HCT116 (cell line): ENCODE data around the gene PSMC5. TPM values are rescaled to one million over a fixed set of nuclear protein-coding genes. Genes with fewer than 3 reads are reported as not detected.

ENCODE experiments used
- ATAC-seq: fragments of 200-7000 bp; cut with Tn5 transposase; 2 replicates; pipeline ENCODE4 v1.9.1; 2020; ENCODE audit warnings: mild to moderate bottlenecking, moderate library complexity
- BruUV-seq: library from RNA; stranded (reverse); fragments of 400-500 nt; replicated peaks from 2 replicates; lab custom pipeline; 2021; lab: Mats Ljungman, UMichigan
- CTCF ChIA-PET: fragments of 300-600 bp; sonication (Branson Sonifier 250); formaldehyde crosslinking; loops from one replicate; lab custom pipeline; 2021; ENCODE audit warnings: antibody characterized with exemption; lab: Charles Lee
- POLR2A ChIA-PET: fragments of 300-600, 350-600 bp; sonication (Branson Sonifier 250); formaldehyde crosslinking; loops from one replicate; lab custom pipeline; 2021; ENCODE audit warnings: antibody characterized with exemption; lab: Charles Lee
- RAD21 ChIA-PET, 2 experiments: fragments of 300-600 bp; sonication (Branson Sonifier 250); formaldehyde crosslinking; loops; one replicate each; lab custom pipeline; 2023; ENCODE audit warnings: low total read pairs in 2 of 2; ENCODE audit not compliant: uncharacterized antibody in 2 of 2, unreplicated experiment in 2 of 2, low non-redundant PET in 1 of 2; lab: Charles Lee
- DNase-seq: peaks from one replicate; pipeline ENCODE4 v3.0.0-alpha.2; 2010; ENCODE audit warnings: low read depth, low spot score
- H2AFZ ChIP-seq: fragments of 200-600 bp; shearing (Covaris generic), sonication (generic); 2 replicates; pipeline ENCODE4 v1.6.1; 2017; ENCODE audit warnings: low read depth, mixed run types, mixed read lengths, antibody characterized with exemption, low read length; ENCODE audit not compliant: poor library complexity, severe bottlenecking
- H3K27ac ChIP-seq: 2 replicates; pipeline ENCODE4 v1.5.1; 2012; ENCODE audit warnings: low read depth, low read length
- H3K27me3 ChIP-seq: fragments of 200-600 bp; sonication (generic); 2 replicates; pipeline ENCODE4 v1.6.1; 2016; ENCODE audit warnings: mixed run types, low read length, mixed read lengths; ENCODE audit not compliant: insufficient read depth
- H3K36me3 ChIP-seq, 2 experiments: fragments of 200-500 bp in 1 of 2; fragments of 200-600 bp in 1 of 2; sonication (Bioruptor generic) in 1 of 2; sonication (generic) in 1 of 2; 2 replicates each; pipeline versions ENCODE4 v1.5.1 to v1.6.1; 2014 to 2016; ENCODE audit warnings: low read length in 2 of 2, inconsistent platforms in 1 of 2, mixed read lengths in 1 of 2, mixed run types in 1 of 2; ENCODE audit not compliant: insufficient read depth in 2 of 2, control insufficient read depth in 1 of 2
- H3K4me1 ChIP-seq, 2 experiments: fragments of 200-600 bp in 1 of 2; sonication (generic) in 1 of 2; 2 replicates each; pipeline versions ENCODE4 v1.5.1 to v1.6.1; 2012 to 2017; ENCODE audit warnings: low read length in 2 of 2, inconsistent platforms in 1 of 2, mild to moderate bottlenecking in 1 of 2, mixed read lengths in 1 of 2, mixed run types in 1 of 2, moderate library complexity in 1 of 2; ENCODE audit not compliant: insufficient read depth in 2 of 2, control insufficient read depth in 1 of 2
- H3K4me2 ChIP-seq: fragments of 200-600 bp; sonication (generic); 2 replicates; pipeline ENCODE4 v1.6.1; 2017; ENCODE audit warnings: mixed run types, low read length, mixed read lengths
- H3K4me3 ChIP-seq, 2 experiments: fragments of 200-600 bp in 1 of 2; sonication (generic) in 1 of 2; replicated peaks in 1 of 2; 2 replicates each; pipeline ENCODE4 v1.5.1; 2011 to 2016; ENCODE audit warnings: low read length in 2 of 2, control low read depth in 1 of 2, low read depth in 1 of 2, mild to moderate bottlenecking in 1 of 2, mixed read lengths in 1 of 2, mixed run types in 1 of 2
- H3K79me2 ChIP-seq: fragments of 200-600 bp; sonication (generic); 2 replicates; pipeline ENCODE4 v1.6.1; 2017; ENCODE audit warnings: mild to moderate bottlenecking, mixed run types, low read length, moderate library complexity, mixed read lengths; ENCODE audit not compliant: insufficient read depth
- H3K9ac ChIP-seq: fragments of 200-600 bp; sonication (generic); 2 replicates; pipeline ENCODE4 v1.6.1; 2016; ENCODE audit warnings: low read length, mixed read lengths
- H3K9me2 ChIP-seq: fragments of 200-600 bp; sonication (generic), shearing (Covaris generic); 2 replicates; pipeline ENCODE4 v1.6.1; 2017; ENCODE audit warnings: mixed run types, mild to moderate bottlenecking, moderate library complexity; ENCODE audit not compliant: insufficient read depth
- H3K9me3 ChIP-seq, 2 experiments: fragments of 200-500 bp in 1 of 2; fragments of 200-600 bp in 1 of 2; sonication (Bioruptor generic) in 1 of 2; sonication (generic) in 1 of 2; 2 replicates each; pipeline ENCODE4 v1.6.1; 2014 to 2017; ENCODE audit warnings: low read length in 2 of 2, mixed read lengths in 2 of 2, inconsistent platforms in 1 of 2, low read depth in 1 of 2, mild to moderate bottlenecking in 1 of 2, mixed run types in 1 of 2, moderate library complexity in 1 of 2; ENCODE audit not compliant: control insufficient read depth in 1 of 2, insufficient read depth in 1 of 2
- H4K20me1 ChIP-seq: fragments of 200-600 bp; sonication (generic), shearing (Covaris generic); 2 replicates; pipeline ENCODE4 v1.6.1; 2017; ENCODE audit warnings: mixed run types, mild to moderate bottlenecking, moderate library complexity; ENCODE audit not compliant: insufficient read depth
- ATF3 ChIP-seq: IDR thresholded peaks from 2 replicates; pipeline ENCODE4 v1.6.1; 2012
- CTCF ChIP-seq, 3 experiments: fragments of 200-600 bp in 1 of 3; sonication (generic) in 1 of 3; IDR thresholded peaks in 2 of 3; conservative IDR thresholded peaks in 1 of 3; 2 replicates each; pipeline ENCODE4 v1.5.1; 2012 to 2017; ENCODE audit warnings: low read depth in 2 of 3, low read length in 2 of 3, antibody characterized with exemption in 1 of 3, borderline replicate concordance in 1 of 3, control low read depth in 1 of 3, mild to moderate bottlenecking in 1 of 3, mixed read lengths in 1 of 3, mixed run types in 1 of 3, moderate library complexity in 1 of 3; ENCODE audit not compliant: insufficient read depth in 1 of 3
- EZH2 ChIP-seq: fragments of 200-600 bp; sonication (generic); IDR thresholded peaks from 2 replicates; pipeline ENCODE4 v1.6.1; 2017; ENCODE audit warnings: antibody characterized with exemption, mixed run types
- EZH2phosphoT487 ChIP-seq: fragments of 200-600 bp; IDR thresholded peaks from 2 replicates; pipeline ENCODE4 v1.6.1; 2018; ENCODE audit warnings: antibody characterized with exemption, borderline replicate concordance
- MAX ChIP-seq: IDR thresholded peaks from 2 replicates; pipeline ENCODE4 v1.6.1; 2012
- POLR2A ChIP-seq: IDR thresholded peaks from 2 replicates; pipeline ENCODE4 v1.7.0; 2011; ENCODE audit warnings: borderline replicate concordance; ENCODE audit not compliant: insufficient read depth, insufficient read length; ENCODE audit errors: extremely low read depth
- SP1 ChIP-seq: IDR thresholded peaks from 2 replicates; pipeline ENCODE4 v1.6.1; 2012; ENCODE audit warnings: low read depth
- SRF ChIP-seq: IDR thresholded peaks from 2 replicates; pipeline ENCODE4 v1.6.1; 2012; ENCODE audit warnings: low read depth
- YY1 ChIP-seq: IDR thresholded peaks from 2 replicates; pipeline ENCODE4 v1.6.1; 2011; ENCODE audit warnings: low read length, low read depth, moderate library complexity, mild to moderate bottlenecking; ENCODE audit not compliant: insufficient replicate concordance; ENCODE audit errors: extremely low read depth
- intact Hi-C: fragments of 100-400 bp; cut with micrococcal nuclease; formaldehyde crosslinking; loops from 2 replicates; pipeline ENCODE4 v1.10.0; 2022
- total RNA-seq: library from RNA; stranded (reverse); gene quantifications from one replicate; pipeline ENCODE4 v1.2.1, GENCODE V29; 2021; ENCODE audit not compliant: unreplicated experiment

The PSMC5 gene
- total RNA-seq, 1 experiment from 2014 or later: 193 TPM

- ATAC-seq (no peak), DNase-seq (no peak)
- H3K4me1 ChIP-seq: peaks cover 26 to 43% of the 10 kb centered on the region in 2 experiments
- no peak overlapping the region for H2AFZ ChIP-seq
- H3K9ac ChIP-seq: no peak overlapping the region
- intact Hi-C loops: no loop called here
- TF ChIP-seq EZH2phosphoT487 (no peak), YY1 (no peak), ATF3 (no peak), POLR2A (no peak), EZH2 (no peak), SP1 (no peak), SRF (no peak), MAX (no peak), CTCF (IDR thresholded peaks at IDR 0.05 in 2 of 3, conservative IDR thresholded peaks at IDR 0.05 in 1 of 3; ENCODE audit: borderline replicate concordance in 1 of 3, insufficient read depth in 1 of 3, low read depth in 2 of 3, low read length in 2 of 3) (no peak)
- no peak overlapping the region for H3K4me3 ChIP-seq
- H3K9me2 ChIP-seq: no peaks in the 10 kb centered on the region
- H3K79me2 ChIP-seq: peaks cover 19% of the 10 kb centered on the region
- ChIA-PET CTCF (interaction anchor here (2.4 kb wide), 1 partner anchor 20 kb away, joined by 12 read pairs; no protein-coding TSS in a partner anchor), RAD21 (no interaction called here), POLR2A (no interaction called here)
- no peaks in the 10 kb centered on the region for H4K20me1 ChIP-seq
- H3K36me3 ChIP-seq: no peaks in the 10 kb centered on the region; a peak in 1 of 4 replicates
- H3K4me2 ChIP-seq: no peak overlapping the region
- no peaks in the 10 kb centered on the region for H3K27me3 ChIP-seq
- no peak overlapping the region for H3K27ac ChIP-seq
- BruUV-seq: no TSS peak
- H3K9me3 ChIP-seq: peaks cover 0 to 5% of the 10 kb centered on the region in 2 experiments; a peak in 1 of 4 replicates
These were observed 18.3 kb downstream of the PSMC5 start for GRCh38 chr17:63845509-63845908.
